ENCODE measurements around the gene EVL.
"Not testable (repeated sequence)": the region's sequence is repeated elsewhere in the genome, so short reads cannot be mapped to it uniquely, and the experiment has no call there.

GRCh38 chr14:100181876-100182551 lies 116.8 kb downstream of the EVL start:
- not testable (repeated sequence) for TF ChIP-seq POLR2A (IDR thresholded peaks at IDR 0.05; ENCODE audit: low read length); GATA1 (IDR thresholded peaks at IDR 0.05; ENCODE audit: low read depth, low read length)
